Measurements from ENCODE around the gene SGCE. TPM values are rescaled to one million over a fixed set of nuclear protein-coding genes. Genes with fewer than 3 reads are reported as not detected.

Gene SGCE
- total RNA-seq, 3 donors from 2014 or later, result 6.8 to 70.2 (median 6.8) TPM

DNA sequence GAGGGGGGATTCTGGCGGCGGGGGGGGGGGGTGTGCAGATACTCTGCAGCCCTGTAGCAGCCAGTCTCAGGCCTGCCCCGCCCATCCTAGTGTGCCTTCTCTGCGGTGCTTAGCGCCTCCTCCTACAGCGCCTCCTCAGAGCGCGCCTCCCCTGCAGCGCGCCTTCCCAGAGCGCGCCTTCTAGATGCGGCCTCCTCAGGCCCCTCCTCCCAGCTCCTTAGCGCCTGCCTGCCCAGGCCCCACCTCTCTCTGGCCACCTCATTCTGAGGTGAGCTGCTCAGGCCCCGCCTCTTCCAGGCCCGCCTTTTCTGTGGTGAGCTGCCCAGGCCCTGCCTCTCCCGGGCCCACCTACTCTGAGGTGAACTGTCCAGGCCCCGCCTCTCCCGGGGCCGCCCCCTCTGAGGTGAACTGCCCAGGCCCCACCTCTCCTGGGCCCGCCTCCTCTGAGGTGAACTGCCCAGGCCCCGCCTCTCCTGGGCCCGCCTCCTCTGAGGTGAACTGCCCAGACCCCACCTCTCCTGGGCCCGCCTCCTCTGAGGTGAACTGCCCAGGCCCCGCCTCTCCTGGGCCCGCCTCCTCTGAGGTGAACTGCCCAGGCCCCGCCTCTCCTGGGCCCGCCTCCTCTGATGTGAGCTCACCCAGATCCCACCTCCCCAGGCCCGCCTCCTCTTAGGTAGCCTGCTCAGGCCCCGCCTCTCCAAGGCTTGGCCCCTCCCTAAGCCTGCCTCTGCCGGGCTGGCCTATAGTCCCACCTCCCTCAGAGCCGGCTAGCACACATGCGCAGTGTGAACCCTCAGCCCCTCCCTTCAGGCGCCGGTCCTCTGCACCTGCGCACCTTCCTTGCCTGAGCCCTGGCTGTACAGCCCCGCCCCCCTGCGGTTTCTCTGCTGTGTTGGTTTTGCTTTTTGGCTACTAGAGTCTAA is 2.1 kb upstream of the SGCE start:
- H3K4me3 ChIP-seq, result no peak overlapping the region
- ATAC-seq, result peak; percentile 91
- intact Hi-C loops (cut with DNase I, micrococcal nuclease), result no loop called here
- peak; percentile 95 to 98 (median 97) for DNase-seq
- TF ChIP-seq, protein P1, sequence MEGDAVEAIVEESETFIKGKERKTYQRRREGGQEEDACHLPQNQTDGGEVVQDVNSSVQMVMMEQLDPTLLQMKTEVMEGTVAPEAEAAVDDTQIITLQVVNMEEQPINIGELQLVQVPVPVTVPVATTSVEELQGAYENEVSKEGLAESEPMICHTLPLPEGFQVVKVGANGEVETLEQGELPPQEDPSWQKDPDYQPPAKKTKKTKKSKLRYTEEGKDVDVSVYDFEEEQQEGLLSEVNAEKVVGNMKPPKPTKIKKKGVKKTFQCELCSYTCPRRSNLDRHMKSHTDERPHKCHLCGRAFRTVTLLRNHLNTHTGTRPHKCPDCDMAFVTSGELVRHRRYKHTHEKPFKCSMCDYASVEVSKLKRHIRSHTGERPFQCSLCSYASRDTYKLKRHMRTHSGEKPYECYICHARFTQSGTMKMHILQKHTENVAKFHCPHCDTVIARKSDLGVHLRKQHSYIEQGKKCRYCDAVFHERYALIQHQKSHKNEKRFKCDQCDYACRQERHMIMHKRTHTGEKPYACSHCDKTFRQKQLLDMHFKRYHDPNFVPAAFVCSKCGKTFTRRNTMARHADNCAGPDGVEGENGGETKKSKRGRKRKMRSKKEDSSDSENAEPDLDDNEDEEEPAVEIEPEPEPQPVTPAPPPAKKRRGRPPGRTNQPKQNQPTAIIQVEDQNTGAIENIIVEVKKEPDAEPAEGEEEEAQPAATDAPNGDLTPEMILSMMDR (IDR thresholded peaks at IDR 0.05), result no peak
- H3K36me3 ChIP-seq (ENCODE audit: low read depth), result no peaks in the 10 kb centered on the region
- peaks cover 2% of the 10 kb centered on the region for H3K9me3 ChIP-seq
- peaks cover 12% of the 10 kb centered on the region for H3K4me1 ChIP-seq (ENCODE audit: low read depth)

DNA sequence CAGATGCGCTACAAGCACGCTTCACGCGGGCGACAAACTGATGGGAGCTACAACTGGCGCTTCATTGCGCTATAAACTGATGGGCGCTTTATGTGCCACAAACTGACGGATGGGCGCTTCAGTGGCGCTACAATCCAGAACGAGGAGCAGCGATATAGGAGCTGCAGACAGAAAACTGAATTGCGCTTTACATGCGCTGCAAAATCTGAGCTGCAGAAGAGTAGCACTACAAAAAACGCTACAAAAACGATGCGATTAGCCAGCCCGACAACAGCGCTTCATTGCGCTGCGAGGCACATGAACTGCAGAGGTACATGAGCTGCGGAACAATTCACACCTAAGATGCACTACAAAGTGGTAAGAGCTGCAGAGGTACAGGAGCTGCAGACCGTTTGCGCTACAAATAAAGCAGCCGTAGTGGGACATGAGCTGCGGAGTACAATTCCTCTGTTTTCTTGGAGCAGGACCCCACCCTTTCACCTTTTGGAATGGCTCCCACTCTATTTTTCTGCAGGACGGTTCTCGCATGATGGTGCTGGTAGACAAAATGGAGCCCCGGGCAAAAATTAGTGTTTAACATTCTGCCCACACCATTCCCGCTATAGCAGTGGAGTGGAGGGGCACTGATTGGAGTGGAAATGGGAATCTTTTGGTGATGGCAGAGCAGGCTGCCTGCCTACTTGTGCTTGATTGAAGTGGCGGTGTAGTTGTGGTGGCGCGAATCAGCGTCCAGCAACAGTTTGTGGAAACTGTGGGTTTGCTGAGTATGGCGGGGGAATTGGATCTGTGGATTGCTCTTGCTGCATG is 1.2 kb upstream of the SGCE start:
- Histone ChIP-seq H3K4me3 (no peak overlapping the region), H3K9me3 (peaks cover 2% of the 10 kb centered on the region), H3K36me3 (ENCODE audit: low read depth) (no peaks in the 10 kb centered on the region), H3K4me1 (ENCODE audit: low read depth) (peaks cover 12% of the 10 kb centered on the region)
- DNase-seq (peak; percentile 17 to 44 (median 36)), ATAC-seq (no peak)
- TF ChIP-seq, protein P1 (IDR thresholded peaks at IDR 0.05), result no peak
- intact Hi-C loops (cut with DNase I, micrococcal nuclease), result no loop called here

DNA sequence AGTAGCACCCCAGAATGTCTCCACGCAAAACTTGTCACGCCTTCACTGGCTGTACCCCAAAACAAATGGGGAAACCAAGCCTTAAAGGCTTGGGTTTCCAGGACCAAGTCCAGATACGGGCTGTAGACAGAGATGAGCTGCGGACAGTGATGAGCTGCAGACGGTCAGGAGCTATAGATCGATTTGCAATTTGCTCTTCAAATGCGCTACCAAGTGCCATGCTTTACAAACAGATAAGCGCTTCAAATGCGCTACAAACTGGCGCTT is 658 bp upstream of the SGCE start:
- no peak for DNase-seq
- TF ChIP-seq, protein P1 (IDR thresholded peaks at IDR 0.05), result no peak
- Histone ChIP-seq H3K4me3 (no peak overlapping the region), H3K9me3 (peaks cover 2% of the 10 kb centered on the region), H3K36me3 (ENCODE audit: low read depth) (no peaks in the 10 kb centered on the region), H3K4me1 (ENCODE audit: low read depth) (peaks cover 12% of the 10 kb centered on the region)
- intact Hi-C loops (cut with DNase I, micrococcal nuclease), result no loop called here
- ATAC-seq, result no peak

DNA sequence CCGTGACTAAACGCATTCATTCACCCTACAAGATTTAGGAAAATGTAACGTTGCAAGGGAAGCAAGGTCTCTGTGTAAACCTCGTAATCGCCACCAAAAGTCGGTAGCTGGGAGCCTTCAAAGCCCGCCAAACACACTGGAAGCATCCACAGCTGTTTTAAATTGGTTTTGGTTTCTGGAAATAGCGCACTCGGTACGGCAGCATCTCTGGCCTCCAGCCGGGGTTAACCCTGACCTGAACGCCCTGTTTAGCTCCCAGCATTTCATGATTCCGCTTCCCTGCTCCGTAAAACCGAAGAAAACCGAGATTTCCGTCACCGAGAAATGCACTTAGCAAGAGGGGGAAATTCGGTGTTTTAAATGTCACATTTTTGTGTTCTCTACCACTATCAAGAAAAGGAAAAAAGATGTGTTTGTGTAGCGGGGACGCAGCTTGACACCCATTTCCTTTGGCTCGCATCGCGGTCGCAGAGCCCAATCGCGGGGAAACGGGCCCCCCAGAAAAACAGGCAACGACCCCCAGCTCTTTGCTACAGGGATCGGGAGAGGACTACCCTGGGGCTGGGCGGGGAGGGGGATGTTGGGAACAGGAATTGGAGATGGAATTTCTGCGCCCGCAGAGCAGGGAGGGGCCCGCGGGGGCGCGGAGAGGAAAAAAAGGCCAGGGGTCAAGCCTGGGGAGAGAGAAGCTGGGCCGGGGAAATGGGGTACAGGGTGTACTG is 646 bp downstream of the SGCE start:
- intact Hi-C loops (cut with DNase I, micrococcal nuclease), result no loop called here
- peak overlapping the region; percentile 14 for H3K4me3 ChIP-seq
- DNase-seq (peak; percentile 16 to 36 (median 25)), ATAC-seq (no peak)
- no peaks in the 10 kb centered on the region for H3K36me3 ChIP-seq (ENCODE audit: low read depth)
- peaks cover 11% of the 10 kb centered on the region for H3K4me1 ChIP-seq (ENCODE audit: low read depth)
- TF ChIP-seq, protein P1 (IDR thresholded peaks at IDR 0.05), result no peak
- peaks cover 2% of the 10 kb centered on the region for H3K9me3 ChIP-seq

DNA sequence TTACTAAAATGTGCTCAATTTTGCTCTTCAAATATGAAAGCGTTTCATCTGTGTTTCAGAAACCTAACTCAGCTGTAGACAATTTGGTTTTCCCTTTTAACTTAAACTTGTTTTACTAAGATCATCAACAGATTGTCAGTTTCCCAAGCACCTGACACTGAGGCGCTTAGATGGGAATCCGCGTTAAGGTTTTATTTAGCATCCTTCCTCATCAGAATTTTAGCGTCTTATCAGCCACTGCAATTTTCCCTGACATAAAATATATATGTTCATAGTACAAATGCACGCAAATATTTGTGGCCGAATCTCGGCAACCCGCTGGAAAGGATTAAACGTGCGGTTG is 1.2 kb downstream of the SGCE start:
- Histone ChIP-seq H3K9me3 (peaks cover 2% of the 10 kb centered on the region), H3K4me3 (no peak overlapping the region), H3K36me3 (ENCODE audit: low read depth) (no peaks in the 10 kb centered on the region), H3K4me1 (ENCODE audit: low read depth) (peaks cover 10% of the 10 kb centered on the region)
- TF ChIP-seq, protein P1 (IDR thresholded peaks at IDR 0.05), result no peak
- intact Hi-C loops (cut with DNase I, micrococcal nuclease), result no loop called here
- DNase-seq, result no peak
- ATAC-seq, result no peak

Measured in mucosa of descending colon (tissue), 3 donors.